T-helper 9 cell (primary cell): ENCODE measurements around the gene ADI1.

ENCODE experiments used
- DNase-seq: peaks from one replicate; pipeline ENCODE4 v3.0.0-alpha.2; 2020

ADI1 gene

GRCh38 chr2:3479430-3480320 is 39.7 kb downstream of the ADI1 start:
- DNase-seq, result no peak

GRCh38 chr2:3478846-3479385 is 40.4 kb downstream of the ADI1 start:
- no peak for DNase-seq

DNA sequence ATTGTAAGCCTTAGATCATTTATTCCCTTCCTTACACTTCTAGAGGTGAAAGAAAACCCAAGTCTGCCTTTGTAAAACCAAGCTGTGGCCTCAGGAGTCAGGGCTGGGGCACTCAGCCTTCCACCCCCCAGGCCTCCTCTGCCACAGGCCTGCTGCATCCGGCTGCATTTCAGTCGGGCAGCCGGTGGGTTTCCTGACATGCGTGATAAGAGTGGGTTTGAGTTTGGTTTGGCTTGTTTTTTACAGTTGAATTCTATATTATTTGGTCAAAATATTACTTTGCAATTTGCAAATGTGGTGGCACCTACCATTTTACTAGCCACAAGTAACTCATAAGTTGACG is 42.4 kb downstream of the ADI1 start:
- no peak for DNase-seq

- DNase-seq, result no peak
Measured at GRCh38 chr2:3476321-3476984, 42.9 kb downstream of the ADI1 start.

DNA sequence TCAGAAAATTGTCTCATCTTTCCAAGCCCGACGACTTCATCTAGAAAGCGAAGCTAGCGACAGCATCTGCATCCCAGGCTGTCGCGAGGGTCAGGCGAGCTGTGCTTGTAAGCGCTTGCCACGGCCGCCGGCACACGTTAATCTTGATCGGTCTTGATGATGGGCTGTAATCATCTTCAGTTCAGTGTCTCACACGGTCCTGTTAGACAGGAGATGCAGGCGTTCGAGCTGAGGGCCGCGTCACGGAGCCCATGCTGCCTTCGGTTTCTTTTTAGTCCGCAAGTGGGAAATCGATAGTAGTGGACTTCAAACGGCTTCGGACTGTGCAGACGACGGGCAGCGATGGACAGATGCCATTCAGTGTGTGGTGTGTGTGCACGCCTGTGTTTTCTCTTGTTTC is 43.6 kb downstream of the ADI1 start:
- DNase-seq, result no peak

GRCh38 chr2:3472966-3473365 is 46.4 kb downstream of the ADI1 start:
- no peak for DNase-seq

DNA sequence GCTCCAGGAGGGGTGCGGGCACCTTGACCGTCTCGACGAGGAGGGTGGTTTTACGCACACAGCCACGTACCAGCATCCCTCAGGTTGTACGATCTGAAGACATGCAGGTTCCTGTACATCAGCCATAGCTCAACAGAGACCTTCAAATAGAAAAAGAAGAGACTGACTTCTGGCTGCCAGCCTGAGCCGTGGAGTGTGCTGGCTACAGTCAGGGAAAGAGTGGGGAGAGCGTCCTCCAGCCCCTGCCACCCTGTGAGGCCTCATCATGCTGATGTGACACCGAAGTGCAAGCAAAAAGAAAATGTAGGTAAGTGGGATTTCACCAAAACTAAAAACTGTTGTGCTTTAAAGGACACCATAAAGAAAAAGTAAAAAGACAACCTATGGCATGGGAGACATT is 47.0 kb downstream of the ADI1 start:
- no peak for DNase-seq

- DNase-seq, result no peak
Measured at GRCh38 chr2:3470856-3471737, 48.2 kb downstream of the ADI1 start.

DNA sequence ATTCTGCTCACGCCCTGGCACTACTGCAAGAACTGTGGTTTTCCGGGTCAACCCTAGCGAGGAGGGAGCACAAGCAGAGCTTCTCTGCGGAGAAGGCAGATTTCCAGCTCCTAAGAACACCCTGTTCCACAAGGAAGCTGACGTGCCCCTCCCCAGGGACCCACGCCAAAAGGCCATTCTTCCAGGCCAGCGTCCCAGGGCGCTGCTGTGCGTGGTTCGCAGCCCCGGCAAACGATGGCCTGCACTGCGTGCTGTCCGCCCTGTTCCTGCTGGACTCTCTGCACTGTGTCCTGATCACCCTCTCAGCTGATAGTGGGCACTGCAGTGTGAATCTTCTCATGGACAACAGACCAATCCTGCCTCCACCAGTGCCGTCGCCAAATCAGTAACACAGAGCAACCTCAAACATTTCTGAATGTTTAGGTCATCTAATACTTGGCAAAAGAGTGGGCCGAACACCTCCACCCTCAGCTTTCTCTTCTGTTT is 49.1 kb downstream of the ADI1 start:
- DNase-seq, result no peak

GRCh38 chr2:3469486-3469885 is 49.8 kb downstream of the ADI1 start:
- no peak for DNase-seq

DNA sequence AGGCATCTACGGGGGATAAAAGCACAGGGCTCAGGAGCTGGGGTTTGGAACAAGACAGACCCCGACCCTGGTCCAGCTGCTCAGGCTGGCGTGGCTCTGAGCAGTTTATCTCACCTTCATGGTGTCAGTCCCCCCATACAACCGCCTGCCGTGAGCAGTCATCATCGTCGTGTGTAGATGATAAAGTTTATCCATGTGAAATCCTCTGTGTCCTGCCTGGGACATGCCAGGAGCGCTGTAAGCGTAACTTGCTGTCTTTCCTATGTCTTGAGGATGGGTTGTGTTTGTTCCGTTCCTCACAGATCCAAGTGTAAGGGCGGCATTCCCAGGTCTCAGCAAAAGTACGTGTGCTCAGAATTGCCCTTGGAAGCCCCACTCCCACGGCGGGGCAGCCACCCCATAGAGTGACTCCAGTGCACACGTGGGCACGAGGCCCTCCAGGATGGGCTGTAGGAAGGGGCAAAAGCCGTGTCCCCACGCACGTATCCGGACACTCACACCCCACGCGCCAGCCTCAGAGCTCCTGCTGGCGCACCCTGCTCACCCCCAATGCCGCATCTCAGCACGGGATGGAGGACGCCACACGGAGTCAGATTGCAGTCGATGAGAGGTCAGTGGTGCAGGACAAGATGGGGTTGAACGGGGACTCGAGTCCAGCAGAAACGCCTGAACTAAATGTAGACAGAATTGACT is 50.9 kb downstream of the ADI1 start:
- DNase-seq, result no peak

DNA sequence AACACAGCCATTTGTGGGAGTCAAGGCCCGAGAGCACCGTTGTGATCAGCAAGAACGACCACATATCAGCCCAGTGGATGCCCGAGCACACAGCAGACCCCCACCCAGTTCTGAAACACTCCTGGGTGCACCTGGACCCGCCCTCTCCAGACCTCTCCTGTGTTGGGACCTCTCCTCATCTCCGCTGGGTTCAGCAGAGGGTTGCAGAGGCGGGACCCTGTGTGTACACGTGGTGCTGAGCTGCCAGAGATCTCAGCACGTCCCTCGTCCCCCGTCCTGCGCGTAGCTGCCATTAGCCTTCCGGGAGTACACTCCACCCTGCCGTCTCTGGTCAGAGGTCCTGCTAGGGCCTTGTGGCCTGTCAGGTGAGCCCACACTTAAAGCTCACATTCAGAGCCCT is 51.7 kb downstream of the ADI1 start:
- no peak for DNase-seq

GRCh38 chr2:3466966-3467365 is 52.4 kb downstream of the ADI1 start:
- no peak for DNase-seq

GRCh38 chr2:3466482-3466863 is 52.9 kb downstream of the ADI1 start:
- no peak for DNase-seq

GRCh38 chr2:3465844-3466481 is 53.4 kb downstream of the ADI1 start:
- no peak for DNase-seq

DNA sequence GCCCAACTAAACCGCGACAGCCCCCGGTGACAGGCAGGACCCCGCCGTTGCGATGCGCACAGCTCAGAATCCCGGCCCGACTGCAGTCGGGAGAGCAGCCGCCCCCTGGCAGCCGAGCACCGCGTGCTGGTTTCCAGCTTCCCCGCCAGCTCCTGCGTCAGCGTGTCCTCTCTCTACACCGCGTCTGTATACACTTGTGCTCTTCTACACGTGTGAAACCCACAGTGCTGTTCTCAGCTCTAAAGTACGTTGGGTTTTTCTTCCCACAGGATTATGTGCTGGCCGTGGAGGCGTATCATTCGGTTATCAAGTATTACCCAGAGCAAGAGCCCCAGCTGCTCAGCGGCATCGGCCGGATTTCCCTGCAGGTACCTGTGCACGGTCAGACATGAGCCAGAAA is 54.0 kb downstream of the ADI1 start:
- no peak for DNase-seq

GRCh38 chr2:3464401-3465005 is 54.8 kb downstream of the ADI1 start:
- no peak for DNase-seq

GRCh38 chr2:3463944-3464343 is 55.4 kb downstream of the ADI1 start:
- no peak for DNase-seq

DNA sequence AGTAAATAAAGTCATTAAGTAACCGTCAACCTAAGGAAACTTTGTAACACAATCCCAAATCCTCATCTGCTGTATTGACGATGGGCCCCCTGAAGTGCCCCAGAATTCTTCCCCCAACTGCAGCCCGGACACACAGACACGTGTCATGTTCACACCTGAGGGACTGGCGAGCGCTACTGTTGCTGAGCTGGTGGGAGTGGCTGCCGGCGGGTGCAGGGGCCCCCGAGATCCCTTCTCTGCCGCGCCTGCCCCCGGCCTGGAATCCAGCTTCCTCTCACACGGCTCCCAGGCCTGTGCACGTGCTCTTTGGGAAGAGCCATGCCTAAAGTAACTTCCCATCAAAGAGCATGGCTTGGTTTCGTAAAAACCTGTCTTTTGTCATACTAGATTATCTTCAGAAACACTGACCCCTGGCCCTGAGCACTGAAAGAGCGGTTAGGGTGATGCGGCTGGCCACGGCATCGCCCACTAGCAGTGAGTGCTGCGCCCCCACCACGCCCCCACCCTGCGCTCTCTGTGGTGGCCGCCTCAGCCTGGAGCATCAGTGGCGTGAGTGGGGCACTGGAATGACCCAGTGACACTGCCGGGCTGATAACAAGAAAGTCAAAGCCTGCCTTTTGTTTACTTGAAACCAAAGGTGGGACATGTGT is 56.0 kb downstream of the ADI1 start:
- DNase-seq, result no peak

DNA sequence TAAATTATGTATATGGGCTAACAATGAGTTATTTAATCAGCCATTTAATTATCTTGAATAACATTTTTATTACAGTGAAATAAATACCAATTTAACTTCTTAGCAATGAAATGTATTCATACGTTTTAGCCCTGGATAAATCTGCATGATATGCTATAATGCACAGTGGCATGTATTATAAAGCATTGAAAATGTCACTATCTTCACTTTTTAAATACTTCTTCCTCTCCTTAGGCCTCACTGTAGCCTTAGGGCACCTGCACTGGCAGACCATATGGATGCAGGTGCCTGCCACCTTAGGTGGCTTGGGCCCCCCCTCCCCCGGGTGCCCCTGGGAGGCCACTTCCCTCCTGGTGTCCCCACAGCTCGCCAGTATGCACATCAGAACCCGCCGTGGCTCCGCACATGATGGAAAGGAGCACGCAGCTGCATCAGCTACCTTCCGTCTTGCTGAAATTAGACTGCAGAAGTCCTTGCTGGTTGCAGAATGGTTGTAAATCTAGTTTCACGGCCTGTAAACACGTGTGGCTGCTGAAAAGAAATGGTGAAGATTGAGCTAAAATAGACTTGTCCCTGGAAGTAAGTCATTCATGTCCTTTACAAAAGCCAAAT is 56.7 kb downstream of the ADI1 start:
- DNase-seq, result no peak
